GM18867 (cell line): ENCODE data around the gene FAM131B.
"Not testable (repeated sequence)": the region's sequence is repeated elsewhere in the genome, so short reads cannot be mapped to it uniquely, and the experiment has no call there.

Source experiments
- ATAC-seq: cut with Tn5 transposase; IDR thresholded peaks from one replicate; pipeline ENCODE4 v1.9.1; 2021; ENCODE audit warnings: mild to moderate bottlenecking, moderate library complexity; ENCODE audit not compliant: unreplicated experiment

The FAM131B gene

DNA sequence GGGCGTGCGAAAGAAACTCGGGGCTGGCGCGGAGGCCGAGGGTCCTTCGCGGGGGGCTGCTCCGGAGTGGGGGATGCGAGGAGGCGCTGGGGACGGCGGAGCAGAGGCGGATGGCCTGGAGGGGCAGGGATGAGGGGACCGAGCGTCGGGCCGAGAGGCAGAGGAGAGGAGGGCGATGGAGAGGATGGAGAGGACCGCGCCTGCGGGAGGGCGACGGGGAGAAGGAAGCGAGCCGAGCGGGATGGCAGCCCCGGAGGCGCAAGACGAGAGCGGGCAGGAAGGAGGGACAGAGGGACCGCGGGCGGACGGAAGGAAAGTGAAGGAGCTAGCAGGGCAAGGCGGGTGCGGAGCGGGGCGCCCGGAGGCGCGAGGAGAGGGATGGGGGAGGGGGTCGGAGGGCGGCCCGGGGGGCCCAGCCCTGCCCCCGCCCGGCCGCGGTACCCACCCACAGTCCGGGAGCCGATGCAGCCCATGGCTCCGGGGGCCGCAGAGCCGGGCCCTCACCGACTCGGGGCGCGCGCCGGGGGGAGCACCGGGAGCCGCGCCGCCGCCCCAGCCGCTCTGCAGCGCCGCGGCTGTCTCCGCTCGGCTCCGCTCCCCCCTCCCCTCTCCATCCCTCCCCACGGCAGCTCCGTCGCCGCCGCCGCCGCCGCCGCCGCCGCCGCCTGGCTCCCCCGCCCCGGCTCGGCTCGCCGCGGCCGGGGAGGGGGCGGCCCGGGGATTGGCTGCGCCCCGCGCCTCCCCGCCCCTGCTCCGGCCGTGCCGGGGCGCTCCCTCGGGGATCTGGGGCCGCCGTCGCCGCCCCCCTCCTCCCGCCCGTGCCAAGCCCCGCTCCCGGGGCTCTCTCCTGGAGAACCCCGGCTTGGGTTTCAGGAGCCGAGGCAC lies at the start of gene FAM131B:
Gene FAM131B, minus strand, starts transcription at position 583 of the 885 bp plus-strand sequence. Its CDS starts 110 bp downstream, at position 473.
- ATAC-seq, result peak; percentile 55

DNA sequence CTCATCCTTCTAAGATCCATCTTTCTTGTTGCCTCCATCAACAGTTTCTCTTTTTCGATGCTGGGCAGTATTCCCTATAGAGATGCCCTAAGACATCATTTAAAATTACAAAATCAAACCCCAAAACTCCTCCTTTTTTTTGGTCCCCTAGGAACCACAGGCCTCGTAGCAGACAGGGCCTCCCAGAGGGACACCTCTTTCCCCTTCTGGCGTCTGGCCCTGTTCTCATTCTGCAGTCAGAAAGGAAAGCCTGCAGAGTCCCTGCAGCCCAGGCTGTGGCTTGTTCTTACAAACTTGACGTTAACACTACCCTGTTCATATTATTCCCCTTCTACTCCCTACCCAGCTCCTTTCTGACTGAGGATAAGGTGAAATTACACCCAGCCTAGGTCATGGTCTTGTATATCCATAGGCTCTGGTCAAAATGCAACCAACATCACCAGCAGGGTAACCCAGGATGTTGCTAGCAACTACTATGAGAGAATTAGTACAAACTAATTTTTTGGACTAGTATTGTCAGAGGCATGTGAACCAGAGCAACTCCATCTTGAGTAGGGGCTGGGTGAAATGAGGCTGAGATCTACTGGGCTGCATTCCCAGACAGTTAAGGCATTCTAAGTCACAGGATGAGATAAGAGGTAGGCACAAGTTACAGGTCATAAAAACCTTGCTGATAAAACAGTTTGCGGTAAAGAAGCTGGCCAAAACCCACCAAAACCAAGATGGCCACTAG lies 49.6 kb upstream of the FAM131B start:
- no peak for ATAC-seq

DNA sequence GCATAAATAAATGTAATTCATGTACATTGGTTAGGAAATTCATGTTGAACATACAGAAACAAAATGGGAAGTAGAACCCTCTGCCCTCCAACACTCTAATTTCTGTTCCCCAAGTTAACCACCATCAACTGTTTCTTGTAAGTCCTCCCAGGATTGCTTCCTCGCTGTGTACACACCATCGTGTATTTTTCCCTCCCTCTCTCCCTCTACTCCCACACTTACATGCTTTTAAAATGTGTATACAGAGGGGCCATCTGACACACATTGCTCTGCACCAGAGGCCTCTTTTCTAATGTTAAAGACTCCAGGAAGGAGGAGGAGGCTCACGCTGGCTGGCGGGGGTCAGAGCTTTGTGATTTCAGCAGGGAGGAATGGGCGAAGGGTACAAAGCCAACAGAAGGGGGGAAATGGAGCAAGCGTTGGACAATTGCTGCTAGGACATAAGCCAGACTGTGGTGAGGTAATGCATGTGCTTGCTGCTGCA lies 48.0 kb upstream of the FAM131B start:
- ATAC-seq, result no peak

DNA sequence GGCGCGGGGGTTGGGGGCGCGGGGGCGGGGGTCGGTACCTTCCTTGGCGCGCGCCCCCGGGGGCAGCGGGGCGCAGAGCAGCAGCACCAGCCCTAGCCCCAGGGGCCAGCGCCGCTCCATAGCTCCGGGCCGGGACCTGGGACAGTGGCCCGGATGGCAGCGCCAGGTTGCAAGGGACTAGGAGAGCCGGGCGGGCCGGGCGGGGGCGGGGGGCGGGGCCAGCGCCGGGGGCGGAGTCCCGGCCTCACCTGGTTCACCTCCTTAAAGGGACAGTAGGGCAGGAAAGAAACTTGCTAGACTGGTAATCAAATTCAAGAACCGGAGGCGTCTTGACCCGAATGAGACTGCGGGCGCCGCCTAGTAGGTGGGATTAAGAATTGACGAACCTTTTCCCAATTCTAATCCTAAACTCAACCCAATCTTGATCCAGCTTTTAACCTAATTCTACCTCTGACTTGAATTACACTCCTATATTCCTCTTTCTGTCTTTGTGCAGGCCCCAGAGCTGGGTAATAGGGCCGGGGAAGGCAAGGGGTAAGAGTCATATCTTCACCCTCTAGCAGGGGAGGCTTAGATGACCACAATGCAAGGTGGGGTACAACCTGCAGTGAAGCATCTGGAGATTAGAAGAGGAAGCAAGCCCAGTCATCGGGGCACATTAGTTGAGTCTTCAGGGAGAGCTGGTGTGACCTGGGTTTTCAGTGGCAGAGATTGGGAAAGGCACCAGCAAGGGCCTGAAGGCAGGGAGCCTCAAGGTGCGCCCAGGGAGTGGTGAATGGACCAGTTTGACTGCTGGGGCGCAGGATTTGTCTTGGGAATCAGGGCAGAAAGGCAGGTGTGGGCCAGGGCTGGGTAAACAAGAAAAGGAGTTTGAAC lies 46.4 kb upstream of the FAM131B start, which contains the start of gene EPHA1:
Gene EPHA1, minus strand, starts transcription at position 171 of the 876 bp plus-strand sequence. Its CDS starts 51 bp downstream, at position 120.
- ATAC-seq, result peak; percentile 50

DNA sequence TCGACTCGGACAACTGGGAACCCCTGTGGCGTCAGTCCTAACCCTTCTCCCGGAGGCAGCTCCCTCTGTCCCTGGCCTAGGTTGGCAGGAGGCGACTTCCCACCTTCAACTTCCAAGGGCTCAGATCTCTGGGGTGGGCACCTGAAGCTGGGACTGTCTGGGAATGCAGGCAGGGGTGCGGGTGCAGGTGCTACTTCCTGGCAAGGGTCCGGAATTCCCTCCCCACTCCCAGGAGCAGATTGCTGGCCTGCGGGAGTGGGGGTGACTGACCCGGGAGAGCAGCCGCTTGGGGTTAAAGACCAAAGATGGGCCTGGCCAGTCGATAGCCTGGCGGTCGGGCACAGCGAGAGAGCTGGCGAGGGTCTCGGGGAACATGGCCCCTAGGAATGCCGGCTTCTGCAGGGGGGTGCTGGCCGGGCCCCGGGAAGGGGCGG lies 45.8 kb upstream of the FAM131B start:
- no peak for ATAC-seq

DNA sequence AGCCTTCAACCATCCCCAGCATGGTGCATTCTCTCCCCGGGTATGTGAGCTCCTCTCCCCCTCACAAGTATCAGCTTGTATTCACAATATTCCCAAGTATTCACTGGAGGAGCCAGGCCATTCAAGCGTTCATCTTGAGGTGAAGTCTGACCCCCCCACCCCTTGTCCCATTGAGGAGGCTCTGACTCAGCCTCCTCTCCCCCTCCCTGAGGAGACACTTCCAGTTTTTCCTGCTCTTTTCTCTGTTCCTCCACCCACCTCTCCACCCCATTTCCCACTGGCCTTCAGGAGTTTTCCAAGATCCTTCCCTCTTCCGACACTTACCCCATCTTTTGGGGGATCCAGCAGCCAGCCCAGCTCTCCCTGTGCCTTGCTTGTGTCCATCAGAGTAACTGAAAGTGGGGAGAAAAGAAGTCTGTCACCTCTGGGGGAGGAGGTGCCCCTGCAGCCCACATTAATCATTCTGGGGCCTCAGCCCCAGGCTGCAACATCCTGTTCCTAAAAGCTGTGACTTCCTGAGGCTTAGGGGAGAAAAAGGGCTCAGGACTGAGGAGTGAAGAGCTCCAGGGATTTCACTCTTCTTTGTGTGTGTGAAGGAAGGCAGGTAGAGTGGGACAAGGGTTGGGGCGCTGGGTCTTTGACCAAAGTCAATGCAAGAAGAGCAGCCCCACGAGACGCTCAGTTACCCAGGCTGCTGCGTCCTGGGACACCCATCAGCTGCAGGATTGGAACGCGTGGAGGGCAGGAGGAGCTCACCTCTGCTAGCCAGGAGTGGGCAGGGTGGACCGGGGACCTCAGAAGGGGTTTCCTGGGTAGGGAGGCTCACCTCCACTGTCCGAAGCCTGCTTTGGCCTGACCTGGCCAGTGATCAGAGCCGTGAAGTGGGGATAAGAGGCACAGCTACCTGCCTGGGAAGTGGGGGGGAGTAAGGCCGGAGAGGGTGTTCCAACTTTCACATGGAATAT lies 45.1 kb upstream of the FAM131B start:
- no peak for ATAC-seq

DNA sequence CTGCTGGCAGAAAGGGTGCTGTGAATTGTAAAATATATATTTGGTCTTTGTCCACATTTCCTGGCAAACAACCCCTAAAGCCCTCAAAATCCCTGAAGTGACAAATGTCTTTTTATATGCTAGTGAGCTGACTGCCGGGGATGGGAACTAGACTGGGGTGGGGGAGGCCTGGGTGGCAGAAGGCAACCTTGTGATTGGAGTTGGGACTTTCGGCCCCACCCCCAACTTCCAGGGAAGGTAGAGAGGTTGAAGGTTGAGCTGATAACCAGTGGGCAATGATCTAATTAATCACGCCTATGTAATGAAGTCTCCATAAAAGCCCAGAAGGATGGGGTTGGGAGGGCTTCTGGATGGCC lies 43.5 kb upstream of the FAM131B start:
- ATAC-seq, result no peak

DNA sequence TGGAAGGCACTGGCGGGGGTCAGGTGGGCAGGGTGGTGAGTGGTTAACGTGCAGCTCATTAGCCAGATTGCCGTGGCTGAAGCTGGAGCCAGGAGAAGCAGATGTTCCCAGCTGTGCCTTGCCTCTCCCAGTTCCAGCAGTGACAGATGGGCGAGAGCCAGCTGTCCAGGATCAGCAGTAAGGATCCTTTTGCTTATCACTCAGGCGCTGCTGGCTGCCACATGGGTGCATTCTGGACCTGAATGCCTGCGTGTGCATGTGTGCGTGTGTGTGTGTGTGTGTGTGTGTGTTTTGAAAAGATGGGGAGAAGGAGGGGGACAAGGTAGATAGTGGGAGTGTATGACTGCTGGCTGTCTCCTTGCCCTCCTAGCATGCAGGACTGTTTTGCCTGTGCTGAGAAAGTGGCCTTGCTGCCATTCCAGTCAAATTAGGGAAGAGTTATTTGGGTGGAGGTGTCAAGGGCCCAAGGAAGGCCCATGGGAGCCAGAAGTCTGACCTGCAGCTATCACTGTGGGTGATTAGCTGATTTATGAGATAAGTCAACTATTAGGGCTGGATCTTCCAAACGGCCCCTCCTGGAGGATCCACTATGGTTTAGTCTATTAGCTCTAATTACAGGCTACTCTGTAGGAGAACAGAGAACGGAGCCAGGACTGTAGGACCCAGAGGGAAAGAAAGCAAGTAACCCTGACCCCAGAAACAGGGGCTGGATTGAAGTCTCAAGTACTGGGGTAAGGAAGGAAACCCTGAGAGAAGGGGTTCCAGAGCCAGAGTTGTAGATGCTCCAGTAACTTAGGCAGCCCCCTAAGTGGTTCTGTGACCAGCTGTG lies 42.9 kb upstream of the FAM131B start:
- no peak for ATAC-seq

DNA sequence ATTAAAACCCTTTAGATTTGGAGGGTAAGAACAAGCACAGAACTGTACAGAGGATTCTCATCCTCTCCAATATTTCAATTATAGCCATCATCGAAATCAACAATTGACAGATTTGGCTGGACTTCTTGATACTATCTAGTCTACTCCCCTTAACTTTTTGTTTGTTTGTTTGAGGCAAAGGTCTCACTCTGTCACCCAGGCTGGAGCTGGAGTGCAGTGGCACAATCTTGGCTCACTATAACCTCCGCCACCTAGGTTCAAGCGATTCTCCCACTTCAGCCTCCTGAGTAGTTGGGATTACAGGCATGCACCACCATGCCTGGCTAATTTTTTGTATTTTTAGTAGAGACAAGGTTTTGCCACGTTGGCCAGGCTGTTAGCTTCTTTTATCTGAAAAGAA lies 39.7 kb upstream of the FAM131B start:
- ATAC-seq, result not testable (repeated sequence)

DNA sequence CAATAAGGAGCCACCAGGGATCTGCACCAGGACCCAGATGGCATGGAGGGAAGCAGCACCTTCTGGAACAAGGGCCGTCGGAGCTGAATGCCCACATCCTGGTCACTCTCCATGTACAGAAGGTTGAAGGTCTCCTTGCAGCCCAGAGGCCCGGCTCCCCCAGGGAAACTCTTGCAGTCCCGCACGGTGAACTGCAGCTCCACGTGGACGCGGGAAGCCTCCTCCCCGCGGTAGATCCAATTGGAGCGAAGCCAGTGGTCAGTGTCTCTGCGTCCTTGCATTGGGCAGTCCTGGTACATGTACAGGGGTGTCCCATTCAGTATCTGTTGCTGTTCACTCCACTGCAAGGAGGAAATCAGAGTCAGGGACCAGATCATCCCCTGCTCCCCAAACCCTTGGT lies 38.8 kb upstream of the FAM131B start:
- ATAC-seq, result no peak

DNA sequence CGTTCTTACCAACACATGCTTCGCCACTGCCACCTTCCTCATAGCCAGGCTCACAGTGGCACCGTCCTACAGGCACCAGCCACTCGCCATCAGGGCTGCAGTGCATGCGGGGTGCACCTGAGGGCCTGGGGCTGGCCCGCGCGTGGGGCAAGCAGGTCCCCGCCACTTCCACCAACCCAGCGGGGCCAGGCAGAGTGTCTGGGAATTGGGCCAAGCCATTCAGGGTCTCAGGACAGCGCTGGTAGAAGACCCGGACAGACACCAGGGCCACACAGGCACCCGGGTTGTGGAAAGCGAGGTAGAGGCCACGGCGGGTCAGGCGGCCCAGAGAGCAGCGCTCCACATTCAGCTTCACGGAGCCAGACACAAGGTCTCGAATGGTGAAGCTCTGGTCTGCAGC lies 37.1 kb upstream of the FAM131B start:
- ATAC-seq, result no peak

DNA sequence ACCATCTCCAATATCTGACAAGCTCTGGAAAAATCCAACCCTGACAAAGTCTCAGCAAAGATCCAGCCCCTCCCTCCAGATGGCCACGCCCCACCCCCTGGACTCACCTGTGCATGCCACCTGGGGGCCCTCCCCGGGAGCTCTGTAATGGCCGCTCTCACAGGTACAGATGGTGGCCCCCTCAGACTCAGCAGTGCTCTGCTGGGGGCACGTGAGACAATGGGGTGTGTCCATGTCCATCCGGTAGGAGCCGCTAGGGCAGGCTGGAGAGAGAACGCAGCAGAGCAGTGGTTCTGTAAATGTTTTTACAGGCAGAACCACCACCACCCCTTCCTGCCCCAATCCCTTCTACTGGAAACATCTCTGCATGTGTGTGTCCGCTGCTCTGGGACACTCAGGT lies 36.6 kb upstream of the FAM131B start:
- ATAC-seq, result no peak

DNA sequence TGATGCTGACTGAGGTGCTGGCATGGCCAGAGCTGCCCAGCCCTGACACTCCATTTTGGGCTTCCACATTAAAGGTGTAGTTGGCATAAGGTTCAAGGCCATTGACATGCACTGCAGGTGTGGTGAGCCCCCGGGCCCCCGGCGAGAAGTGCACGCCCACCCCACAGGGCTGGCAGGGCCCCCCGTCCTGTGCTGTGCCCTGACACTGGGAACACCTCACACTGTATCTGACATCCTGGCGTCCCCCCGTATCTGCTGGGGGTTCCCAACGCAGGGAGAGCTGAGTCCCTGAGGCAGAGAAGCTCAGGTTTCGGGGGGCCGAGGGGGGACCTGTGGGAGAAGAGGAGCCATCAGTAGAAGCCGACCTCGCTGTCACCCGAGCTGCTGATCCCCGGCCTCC lies 36.1 kb upstream of the FAM131B start:
- no peak for ATAC-seq

DNA sequence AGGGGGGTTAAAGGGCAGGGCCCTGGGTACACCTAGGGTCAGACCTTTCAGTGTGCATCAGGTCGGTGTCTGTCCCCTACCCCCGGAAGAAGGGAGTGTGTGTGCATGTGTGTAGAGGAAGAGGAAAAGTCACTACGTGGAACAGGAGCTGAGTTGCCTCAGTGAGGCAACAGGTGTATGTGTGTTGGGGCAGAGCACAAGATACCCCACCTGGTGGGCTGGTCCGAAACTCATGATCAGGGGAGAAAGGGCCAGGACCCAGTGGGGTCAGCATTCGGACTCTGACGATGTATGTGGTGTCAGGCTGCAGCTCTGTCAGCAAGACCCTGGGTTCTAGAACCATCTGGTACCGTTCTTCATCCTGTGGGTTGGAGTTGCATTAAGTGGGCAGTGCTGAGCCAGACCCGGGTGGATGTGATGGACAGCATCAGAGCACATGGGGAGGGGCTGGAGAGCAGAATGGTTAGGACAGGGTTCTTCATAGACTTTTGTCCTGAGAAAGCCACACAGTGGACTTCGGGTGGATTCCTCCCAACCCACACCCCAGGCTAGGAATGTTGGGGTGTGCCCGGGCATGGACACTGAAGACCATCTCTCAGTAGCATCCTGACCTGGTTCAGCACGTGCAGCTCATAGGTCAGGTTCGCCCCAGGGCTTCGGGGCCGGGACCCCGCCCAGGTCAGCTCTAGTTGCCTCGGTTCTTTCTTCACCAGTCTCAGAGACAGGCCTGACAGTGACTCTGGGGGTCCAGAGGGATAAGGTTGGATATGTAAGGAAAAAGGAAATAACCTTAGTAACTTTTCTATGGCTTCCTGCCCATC lies 35.4 kb upstream of the FAM131B start:
- ATAC-seq, result no peak

DNA sequence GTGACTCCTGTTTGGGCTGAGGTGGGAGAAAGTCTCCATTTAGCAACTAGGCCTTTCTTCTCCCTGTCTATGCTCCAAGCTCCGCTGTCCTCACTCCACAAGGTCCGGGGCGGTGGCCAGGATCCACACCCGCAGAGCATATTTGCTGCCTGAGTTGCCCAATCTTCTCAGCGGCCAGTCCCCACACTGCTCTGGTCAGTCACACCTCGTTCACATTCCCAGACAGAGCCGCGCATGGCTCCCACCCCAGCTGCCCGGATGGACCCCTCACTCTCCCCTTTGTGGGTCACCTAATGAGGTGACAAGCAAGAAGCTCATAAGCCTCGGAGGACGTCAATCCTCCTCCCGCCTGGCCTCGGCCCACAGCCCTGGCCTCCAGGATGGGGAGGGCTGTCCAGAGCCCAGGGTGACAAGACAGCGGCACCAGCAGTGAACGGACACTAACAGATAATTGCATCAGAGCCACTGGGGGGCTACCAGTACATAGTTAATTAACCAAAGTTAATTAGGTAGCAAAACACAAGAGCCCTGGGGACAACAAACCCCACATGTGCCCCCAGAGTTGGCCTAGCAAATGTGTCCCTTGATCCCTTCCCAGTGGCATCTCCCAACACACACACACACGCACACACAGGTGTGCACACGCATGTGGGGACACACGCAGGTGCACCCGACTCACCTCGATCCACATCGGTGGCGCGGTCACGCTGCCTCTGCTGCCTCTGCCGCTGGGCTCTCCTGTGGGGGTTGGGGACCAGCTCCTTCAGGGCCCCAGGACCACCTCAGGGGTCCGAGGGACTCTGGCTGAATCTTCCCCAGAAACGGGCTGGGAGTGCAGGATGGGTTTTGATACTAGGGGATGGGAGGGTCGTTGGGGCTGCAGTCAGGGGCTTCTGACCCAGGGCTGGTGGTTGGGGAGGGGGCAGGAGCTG lies 34.4 kb upstream of the FAM131B start:
- no peak for ATAC-seq

DNA sequence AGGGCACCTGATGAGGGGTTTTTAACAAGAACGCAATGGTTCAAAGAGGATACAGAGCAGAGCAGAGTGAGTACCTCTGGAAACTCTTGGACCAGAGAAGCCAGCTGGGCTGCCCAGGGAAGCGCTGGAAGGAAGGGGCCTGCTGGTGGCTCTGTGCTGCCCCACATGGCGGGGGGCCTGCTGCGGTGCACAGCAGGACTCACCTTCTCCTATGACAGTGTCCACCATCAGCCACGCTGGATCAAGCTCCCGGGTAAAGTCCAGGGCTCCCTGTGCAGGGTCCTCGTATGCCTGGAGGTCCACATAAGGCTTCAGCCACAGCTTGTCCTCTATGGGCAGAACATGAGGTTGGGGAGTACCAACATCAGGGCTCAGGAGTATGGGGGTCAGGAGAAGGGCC lies 33.7 kb upstream of the FAM131B start:
- no peak for ATAC-seq
